ENCODE results near the gene FBLIM1.

The FBLIM1 gene

DNA sequence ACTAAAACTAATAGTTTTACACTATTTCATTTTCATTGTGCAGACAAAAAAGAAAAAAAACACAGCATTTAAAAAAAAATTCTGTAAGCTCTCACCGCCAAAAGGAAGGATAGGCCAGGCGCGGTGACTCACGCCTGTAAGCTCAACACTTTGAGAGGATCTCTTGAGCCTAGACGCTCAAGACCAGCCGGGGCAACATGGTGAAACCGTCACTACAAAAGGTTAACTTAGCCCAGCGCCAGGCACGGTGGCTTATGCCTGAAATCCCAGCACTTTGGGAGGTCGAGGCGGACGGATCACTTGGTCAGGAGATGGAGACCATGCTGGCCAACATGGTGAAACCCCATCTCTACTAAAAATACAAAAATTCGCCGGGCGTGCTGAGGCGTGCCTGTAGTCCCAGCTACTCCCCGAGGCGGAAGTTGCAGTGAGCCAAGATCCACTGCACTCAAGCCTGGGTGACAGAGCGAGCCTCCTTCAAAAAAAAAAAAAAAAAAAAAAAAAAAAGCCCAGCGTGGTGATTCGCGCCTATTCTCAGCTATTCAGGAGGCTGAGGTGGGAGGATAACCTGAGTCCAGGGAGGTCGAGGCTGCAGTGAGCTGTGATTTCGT is 74.6 kb downstream of the FBLIM1 start:
- Histone ChIP-seq H3K27me3 (ENCODE audit: insufficient read depth, low read depth, severe bottlenecking) (no peaks in the 10 kb centered on the region), H3K27ac (no peak overlapping the region), H3K4me3 (ENCODE audit: low read depth, low read length) (no peak overlapping the region), H3K9me3 (ENCODE audit: severe bottlenecking) (peaks cover 18% of the 10 kb centered on the region), H3K36me3 (no peaks in the 10 kb centered on the region)
- TF ChIP-seq, protein P1, sequence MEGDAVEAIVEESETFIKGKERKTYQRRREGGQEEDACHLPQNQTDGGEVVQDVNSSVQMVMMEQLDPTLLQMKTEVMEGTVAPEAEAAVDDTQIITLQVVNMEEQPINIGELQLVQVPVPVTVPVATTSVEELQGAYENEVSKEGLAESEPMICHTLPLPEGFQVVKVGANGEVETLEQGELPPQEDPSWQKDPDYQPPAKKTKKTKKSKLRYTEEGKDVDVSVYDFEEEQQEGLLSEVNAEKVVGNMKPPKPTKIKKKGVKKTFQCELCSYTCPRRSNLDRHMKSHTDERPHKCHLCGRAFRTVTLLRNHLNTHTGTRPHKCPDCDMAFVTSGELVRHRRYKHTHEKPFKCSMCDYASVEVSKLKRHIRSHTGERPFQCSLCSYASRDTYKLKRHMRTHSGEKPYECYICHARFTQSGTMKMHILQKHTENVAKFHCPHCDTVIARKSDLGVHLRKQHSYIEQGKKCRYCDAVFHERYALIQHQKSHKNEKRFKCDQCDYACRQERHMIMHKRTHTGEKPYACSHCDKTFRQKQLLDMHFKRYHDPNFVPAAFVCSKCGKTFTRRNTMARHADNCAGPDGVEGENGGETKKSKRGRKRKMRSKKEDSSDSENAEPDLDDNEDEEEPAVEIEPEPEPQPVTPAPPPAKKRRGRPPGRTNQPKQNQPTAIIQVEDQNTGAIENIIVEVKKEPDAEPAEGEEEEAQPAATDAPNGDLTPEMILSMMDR (IDR thresholded peaks at IDR 0.05; ENCODE audit: low read depth, low read length), result no peak
- DNase-seq, result no peak

DNA sequence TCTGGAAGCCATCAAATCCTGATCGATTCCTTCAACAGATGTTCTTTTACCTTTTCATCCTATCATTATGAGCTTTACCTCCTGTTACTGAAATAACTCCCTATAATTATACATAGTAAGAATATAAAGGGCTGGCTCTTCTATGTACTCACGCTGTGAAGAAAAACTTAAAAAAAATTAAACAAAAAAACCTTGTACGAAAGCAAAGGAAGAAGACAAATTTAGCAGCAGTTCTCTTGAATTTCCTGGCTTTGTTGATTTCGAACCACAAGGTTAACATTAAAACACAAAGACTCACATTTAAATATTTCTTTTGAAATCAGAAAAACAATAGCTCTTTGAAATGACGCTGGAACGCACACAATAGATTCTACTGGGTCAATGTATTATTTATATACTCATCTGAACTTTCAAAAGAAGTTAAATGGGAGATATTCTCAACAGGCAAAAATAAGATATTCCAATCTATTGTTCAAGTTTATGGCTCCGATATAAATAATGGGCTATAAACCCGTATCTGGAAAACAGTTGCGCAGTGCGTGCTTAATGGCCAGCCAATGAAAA is 75.3 kb downstream of the FBLIM1 start:
- peaks cover 18% of the 10 kb centered on the region for H3K9me3 ChIP-seq (ENCODE audit: severe bottlenecking)
- H3K36me3 ChIP-seq, result no peaks in the 10 kb centered on the region
- H3K4me3 ChIP-seq (ENCODE audit: low read depth, low read length), result peak overlapping the region; percentile 30
- TF ChIP-seq, protein P1 (IDR thresholded peaks at IDR 0.05; ENCODE audit: low read depth, low read length), result no peak
- no peak overlapping the region for H3K27ac ChIP-seq
- H3K27me3 ChIP-seq (ENCODE audit: insufficient read depth, low read depth, severe bottlenecking), result no peaks in the 10 kb centered on the region
- no peak for DNase-seq

DNA sequence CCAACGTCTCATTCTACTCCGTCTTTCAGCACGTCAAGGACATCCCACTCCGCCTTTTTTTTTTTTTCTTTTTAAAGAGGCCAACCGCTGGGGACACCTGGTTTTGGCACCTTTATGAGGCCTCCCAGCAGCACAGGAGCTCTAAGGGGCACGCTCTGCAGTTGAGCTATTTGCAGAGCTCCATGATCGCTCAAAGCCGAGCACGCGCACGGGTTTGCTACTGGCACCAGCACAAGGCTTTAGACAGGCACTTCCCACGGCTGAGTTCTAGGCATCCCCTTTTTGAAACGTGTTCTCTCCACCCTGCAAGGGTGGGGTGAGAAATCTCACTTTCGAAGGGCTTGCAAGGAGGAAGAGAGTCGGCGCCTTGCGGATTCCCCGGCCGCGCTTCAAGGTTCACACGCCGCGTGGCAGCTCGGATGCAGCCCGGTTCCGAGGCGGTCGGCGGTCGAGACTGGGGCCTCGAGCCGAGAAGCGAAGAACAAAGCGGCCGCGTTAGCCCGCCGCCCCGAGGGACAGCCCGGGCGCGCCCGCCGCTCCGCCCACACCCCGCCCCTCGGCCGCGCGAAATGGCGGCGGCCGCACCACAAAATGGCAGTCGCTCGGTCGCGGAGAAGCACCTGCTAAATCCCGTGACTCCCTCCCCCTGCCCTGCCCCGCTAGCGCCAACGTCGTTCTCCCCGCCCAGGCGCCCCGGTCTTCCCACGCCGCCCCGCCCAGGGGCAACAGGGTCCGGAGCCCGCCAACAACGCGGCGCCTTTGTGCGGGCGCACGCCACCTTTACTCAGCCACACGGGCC is 76.0 kb downstream of the FBLIM1 start:
- no peak for DNase-seq
- Histone ChIP-seq H3K36me3 (no peaks in the 10 kb centered on the region), H3K27ac (no peak overlapping the region)

DNA sequence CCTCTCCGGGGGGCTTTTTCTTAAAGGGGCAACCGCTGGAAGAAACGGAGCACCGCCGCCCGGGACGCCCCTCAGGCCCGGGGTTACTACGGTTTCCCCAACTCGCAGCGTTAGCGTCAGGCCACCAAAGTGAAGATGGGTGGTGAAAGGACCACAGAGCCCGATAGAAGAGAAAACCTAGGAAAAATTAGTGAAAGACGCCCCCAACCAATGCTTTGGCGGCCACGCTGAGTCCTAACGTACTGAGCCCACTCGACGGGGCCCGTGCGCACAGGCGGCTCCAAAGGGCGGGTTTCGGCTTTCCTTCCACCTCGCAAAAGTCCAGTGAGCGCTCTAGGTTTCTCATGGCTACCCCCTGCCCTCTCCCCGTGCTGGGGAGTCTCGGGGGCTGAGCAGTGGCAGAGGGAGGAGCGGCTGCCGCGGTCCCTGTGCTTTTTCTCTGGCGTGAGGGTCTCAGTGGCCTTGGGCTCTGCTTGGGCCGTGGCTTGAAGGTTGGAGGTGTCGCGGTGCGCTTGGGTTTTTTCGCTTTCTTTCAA is 76.7 kb downstream of the FBLIM1 start:
- H3K9me3 ChIP-seq (ENCODE audit: severe bottlenecking), result peaks cover 18% of the 10 kb centered on the region
- no peaks in the 10 kb centered on the region for H3K27me3 ChIP-seq (ENCODE audit: insufficient read depth, low read depth, severe bottlenecking)
- H3K27ac ChIP-seq, result no peak overlapping the region
- no peak for DNase-seq
- TF ChIP-seq, protein P1 (IDR thresholded peaks at IDR 0.05; ENCODE audit: low read depth, low read length), result no peak
- no peak overlapping the region for H3K4me3 ChIP-seq (ENCODE audit: low read depth, low read length)
- H3K36me3 ChIP-seq, result no peaks in the 10 kb centered on the region

More for the DNA sequence above, 76.0 kb downstream of the FBLIM1 start:
- Histone ChIP-seq H3K27me3 (ENCODE audit: insufficient read depth, low read depth, severe bottlenecking) (no peaks in the 10 kb centered on the region), H3K4me3 (ENCODE audit: low read depth, low read length) (peak overlapping the region; percentile 30), H3K9me3 (ENCODE audit: severe bottlenecking) (peaks cover 18% of the 10 kb centered on the region)
- TF ChIP-seq, protein P1 (IDR thresholded peaks at IDR 0.05; ENCODE audit: low read depth, low read length), result no peak

DNA sequence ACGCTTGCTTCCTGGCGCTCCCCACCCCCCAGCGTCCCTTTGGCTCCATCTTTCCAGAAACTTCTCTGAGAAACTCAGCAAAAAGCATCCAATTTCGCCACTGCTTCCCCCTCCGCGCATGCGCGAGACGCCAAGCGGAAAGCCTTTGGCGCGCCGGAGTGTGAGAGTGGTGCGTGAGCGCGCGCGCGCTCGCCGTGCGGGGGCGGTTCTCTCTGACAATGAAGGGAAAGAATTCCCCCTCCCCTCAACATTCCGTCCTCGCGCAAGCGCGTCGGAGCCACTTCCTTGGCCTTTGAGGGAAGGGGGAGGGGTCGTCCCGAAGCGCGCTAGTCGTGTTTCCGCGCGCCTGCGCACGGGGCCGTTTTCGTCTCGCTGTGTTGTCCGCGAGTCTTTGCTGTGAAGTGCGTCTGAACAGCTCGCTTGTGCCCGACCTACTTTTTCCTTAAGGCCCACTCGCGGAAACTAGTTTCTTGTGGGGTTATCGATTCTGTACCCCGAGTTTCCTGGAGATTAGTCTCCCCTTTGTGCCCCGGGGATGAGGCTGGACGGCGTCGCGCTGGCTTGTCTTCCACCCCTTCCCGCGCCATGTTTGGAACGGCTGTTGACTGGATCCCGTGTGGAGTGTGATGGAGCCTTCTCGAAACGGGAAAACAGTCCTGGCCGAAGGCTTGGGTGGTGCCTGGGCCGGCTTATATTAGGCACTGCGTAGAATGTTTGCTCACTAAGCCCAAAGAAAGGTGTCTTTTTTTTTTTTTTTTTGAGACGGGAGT is 77.3 kb downstream of the FBLIM1 start:
- no peak for DNase-seq
- Histone ChIP-seq H3K27me3 (ENCODE audit: insufficient read depth, low read depth, severe bottlenecking) (no peaks in the 10 kb centered on the region), H3K9me3 (ENCODE audit: severe bottlenecking) (peaks cover 18% of the 10 kb centered on the region), H3K36me3 (no peaks in the 10 kb centered on the region), H3K4me3 (ENCODE audit: low read depth, low read length) (no peak overlapping the region), H3K27ac (no peak overlapping the region)
- TF ChIP-seq, protein P1 (IDR thresholded peaks at IDR 0.05; ENCODE audit: low read depth, low read length), result no peak

All from WERI-Rb-1 (cell line).